HG03095 (cell line): ENCODE measurements around the gene CABLES1.

Experiments used
- ATAC-seq: cut with Tn5 transposase; IDR thresholded peaks from one replicate; pipeline ENCODE4 v1.9.1; 2021; ENCODE audit warnings: moderate library complexity; ENCODE audit not compliant: unreplicated experiment

Gene CABLES1

DNA sequence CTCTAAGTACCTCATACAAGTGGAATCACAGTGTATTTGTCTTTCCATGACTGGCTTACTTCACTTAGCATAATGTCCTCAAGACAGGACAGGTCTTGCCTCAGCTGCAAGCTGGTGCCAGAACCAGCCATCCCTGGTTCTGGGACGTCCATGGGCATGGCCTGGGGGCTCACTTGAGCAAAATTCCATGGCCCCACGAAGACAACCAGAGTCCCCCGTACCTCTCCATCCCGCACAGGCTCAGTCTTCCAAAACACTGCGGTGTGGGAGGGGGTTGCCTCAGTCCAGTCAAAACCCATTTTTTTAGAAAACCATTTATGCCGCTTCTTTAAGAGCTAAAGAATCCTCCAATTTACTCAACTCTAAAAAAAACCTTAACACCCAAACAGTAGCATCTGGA, 21.7 kb upstream of the CABLES1 start:
- ATAC-seq, result no peak

DNA sequence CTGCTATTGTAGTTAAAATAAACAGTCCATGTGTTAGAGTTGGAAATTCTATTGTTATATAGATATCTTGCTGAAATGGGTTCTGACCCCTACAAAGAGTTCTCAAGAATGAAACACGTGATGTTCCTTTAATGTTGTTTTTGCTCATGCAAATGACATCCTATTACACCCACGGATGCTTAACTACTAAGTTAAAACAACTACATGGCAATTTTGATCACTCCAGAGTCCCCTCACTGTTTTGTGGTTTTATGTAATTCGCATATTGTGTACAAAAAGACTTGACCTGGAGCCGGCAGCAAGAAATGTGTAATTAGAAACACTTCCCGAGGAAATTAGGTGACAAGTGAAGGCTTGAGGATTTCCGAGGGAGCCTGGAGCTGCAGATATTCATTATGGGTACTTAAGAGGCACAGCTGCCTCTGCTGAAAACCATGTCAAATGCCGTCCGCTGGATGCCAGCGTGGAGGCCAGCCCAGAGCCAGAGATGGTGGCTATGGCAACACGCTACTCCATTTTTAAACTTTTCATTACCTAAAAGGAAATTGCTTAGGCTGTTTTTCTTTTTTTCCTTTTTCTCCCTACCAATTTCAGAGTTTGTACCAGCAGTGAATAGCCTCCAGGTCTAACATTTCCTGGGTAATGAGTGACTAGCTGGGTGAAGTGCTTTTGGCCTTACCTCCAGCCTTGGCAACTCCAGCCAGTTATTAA, 21.0 kb upstream of the CABLES1 start:
- ATAC-seq, result no peak

DNA sequence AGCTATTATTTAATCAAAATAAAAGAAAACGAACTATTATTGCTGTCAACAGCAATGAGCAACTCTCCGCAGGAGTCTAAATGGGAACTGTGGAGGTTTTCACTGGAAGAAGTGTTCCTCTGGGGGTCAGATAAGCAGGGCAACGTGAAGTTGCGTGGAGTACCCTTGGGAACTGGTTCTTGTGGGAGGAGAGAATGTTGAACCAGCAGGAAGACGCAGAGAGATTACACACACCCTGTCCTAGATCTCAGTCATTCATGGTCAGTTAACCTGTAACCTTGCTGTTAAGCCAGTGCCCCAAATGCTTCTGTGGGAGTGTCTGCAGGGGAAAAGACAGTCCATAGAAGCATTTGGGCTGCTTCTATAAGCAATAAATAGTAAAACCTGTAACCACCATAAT, 20.4 kb upstream of the CABLES1 start:
- no peak for ATAC-seq

DNA sequence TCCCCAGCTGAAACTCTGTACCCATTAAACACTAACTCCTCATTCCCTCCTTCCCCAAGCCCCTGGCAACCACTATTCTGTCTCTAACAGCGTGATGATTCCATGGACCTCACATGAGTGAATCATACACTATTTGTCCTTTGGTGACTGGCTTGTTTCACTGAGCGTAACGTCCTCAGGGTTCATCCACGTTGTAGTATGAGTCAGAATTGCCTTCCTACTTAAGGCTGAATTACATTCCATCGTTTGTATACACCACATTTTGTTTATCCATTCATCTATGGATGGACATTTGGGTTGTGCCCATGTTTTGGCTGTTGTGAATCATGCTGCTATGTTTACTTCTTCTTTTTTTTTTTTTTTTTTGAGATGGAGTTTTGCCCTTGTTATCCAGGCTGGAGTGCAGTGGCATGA, 19.6 kb upstream of the CABLES1 start:
- no peak for ATAC-seq

DNA sequence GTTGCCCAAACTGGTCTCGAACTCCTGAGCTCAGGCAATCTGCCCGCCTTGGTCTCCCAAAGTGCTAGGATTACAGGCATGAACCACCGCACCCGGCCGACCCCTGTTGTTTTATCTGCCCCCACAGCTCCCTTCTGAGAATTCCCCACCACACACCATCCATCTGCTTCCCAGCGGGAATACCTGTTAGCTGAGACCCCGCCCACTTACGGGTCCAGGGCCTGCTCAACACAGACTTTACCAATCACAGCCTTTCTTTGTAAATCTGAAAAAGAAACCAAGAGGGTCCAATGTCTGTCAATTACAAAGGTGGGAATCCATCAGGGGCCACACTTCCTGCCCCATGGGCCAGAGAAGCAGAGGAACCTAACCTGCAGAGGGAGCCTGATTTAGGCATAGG, 14.2 kb upstream of the CABLES1 start:
- ATAC-seq, result no peak

DNA sequence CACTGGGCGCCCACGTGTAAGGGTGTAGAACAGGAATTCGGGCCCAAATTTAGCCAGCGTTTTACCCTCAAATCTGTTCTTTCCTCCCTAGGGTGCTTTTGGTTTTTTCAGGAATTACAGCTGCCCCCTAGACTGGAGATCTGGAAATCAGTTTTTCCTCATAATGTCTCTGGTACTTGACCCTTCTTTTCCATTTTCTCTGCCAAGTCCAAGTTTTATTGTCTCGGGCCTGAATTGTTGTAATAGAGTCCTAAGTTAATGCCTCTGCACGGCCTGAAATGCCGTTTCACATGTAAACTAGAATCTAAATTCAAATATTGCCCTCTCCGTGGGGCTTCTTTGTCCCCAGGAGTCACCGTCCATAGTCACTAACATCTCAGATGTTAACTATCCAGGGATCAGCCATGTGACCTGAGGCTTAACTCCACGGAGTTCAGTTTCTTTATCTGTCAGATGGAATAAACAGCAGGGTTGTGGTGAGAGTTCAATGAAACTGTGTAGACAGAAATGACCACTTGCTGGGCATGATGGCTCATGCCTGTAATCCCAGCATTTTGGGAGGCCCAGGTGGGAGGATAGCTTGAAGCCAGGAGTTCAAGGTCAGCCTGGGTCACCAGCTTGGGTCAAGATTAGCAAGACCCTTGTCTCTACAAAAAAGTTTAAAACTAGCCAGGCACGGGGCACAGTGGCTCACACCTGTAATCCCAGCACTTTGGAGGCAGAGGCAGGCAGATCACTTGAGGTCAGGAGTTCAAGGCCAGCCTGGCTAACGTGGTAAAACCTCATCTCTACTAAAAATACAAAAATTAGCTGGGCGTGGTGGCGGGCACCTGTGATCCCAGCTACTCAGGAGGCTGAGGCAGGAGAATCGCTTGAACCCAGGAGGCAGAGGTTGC, 12.7 kb upstream of the CABLES1 start:
- ATAC-seq, result no peak

DNA sequence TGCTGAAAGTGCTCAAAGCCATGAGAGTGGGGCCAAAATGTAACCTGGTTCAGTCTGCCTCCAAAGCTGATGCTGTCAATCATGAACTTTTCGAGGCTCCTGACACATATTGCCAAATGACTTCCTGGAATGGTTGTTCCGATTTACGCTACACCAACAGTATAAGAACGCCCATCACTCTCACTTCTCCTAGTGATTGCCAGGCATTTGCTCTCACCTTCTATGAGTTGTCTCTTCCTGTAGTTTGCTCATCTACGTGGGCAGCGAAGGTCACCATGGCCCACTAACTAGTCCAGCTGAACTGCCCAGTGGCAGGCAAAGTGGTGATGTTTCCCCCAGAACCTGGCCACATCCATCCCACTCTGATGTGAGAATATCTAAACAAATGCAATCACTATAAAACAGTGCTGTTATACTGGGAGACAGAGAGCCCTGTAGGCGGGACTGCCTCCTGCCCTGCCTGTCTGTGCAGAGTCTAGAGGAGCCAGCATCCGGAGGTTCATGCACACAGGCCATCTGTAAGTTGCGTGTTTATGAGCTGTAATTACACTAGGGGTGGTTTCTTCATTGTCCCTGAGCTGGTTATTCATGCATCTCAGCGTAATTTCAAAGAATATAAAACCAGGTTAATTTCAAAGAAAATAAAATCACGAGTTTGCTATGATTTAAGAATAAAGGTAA, 8.8 kb upstream of the CABLES1 start:
- ATAC-seq, result no peak

DNA sequence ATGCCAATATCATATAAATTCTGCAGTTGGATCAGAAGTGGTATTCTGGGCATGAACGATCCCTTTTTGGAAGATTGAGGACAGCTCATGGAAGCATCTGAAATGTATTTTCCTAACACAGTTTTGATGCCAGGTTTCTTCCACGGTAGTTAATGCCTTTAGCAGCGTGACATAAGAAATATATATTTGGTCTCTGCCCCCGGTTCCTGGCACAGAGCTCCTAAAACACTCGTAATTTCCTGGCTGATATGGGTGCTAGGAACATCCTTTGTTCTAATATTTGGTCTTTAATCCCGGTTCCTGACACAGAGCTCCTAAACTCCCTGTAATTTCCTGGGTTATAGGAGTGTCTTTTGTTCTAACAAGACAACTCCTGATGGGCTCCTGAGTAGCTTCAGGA, 8.2 kb upstream of the CABLES1 start:
- no peak for ATAC-seq

DNA sequence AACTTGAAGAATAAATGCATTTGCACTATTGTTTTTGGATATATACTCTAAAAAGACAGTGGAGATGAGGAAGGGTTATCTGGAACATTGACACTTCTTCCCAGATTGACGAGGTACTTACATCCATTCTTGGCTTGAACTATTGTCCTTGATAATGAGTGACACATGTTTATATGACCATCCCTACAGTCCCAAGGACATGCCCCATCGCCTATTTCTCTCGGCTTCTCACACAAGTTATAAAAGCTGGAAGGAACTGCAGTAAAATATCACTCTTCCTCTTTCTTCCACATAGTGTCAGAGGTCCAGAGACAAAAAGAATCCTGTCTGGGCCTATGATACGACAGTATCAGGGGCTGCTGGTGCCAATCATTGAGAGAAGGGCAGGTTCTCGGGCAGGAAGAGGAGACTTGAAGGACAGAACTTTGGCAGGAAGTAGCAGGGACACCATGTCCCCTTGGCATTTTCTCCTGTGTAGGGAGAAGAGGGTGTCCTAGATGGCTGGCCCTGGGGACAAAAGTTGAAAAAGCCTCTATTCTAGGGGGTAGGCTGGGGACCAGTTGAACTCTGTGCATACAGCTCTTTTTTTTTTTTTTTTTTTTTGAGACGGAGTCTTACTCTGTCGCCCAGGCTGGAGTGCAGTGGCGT, 5.8 kb upstream of the CABLES1 start:
- ATAC-seq, result no peak

DNA sequence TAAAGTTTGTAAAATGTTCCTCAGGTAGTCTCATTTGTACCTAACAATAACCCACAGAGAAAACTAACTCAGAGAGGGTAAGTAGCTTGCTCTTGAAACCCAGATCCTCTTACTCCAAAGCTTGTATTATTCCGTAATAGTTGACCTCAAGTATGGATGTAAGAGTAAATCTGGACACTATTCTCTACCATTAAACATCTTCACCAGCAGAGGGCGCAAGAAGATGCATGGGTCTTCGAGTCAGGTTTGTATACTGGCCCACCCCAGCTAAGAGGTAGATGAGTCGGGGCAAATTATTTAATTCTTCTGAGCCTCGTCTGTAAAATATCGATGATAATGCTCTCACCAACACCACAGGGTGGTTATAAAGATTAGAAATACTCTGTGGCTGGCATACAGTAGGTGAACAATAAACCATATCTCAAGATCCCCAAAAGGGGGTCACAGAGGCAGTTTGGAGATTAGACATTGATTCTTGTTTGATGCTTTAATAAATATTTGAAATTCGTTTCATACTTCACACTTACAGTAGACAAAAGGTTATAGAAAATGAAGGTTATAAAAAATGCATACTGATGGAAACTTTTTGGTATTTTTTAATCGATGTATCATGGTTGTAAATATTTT, 3.5 kb upstream of the CABLES1 start:
- ATAC-seq, result no peak

DNA sequence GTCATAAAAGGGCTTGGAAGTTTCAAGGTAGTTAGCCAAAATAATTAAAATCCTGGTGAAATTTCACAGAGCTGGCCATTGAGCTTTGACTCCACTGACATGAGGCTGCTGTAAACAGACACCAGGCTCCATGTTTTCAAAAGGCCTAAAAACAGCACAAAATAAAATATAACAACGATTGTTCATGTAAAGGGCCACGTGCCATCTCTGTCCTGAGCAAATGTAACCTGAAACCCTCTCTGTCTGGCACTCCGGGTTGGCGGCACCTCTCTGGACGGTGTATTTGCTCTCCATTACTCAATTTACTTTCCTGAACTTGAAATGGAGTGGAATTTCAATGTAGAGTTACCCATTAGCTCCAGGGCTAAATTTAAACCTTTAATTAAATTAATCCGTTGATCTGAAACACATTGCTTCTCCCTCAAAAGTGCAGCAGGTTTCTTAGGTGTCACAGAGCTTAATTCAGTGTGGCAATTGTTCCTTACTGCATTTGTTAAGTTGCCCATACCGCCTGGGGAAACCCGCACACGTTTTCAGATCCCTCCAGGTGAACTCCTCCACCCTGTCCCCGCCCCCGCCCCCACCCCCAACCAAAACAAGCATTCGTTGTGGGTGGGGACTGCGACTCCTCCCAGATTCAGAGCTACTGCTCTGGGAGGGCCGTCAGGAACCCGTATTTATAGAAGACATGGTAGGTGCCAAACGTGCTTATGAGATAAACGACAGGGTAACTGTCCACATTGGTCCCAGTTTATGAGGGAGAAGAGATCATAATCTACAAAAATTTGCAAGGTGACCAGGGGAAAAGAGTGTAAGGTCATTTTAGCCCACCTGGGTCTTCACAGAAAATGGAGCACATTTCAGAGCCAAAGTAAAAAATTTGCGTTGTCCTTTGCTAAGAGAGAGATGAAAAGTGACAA, 1.2 kb upstream of the CABLES1 start:
- ATAC-seq, result peak; percentile 38

DNA sequence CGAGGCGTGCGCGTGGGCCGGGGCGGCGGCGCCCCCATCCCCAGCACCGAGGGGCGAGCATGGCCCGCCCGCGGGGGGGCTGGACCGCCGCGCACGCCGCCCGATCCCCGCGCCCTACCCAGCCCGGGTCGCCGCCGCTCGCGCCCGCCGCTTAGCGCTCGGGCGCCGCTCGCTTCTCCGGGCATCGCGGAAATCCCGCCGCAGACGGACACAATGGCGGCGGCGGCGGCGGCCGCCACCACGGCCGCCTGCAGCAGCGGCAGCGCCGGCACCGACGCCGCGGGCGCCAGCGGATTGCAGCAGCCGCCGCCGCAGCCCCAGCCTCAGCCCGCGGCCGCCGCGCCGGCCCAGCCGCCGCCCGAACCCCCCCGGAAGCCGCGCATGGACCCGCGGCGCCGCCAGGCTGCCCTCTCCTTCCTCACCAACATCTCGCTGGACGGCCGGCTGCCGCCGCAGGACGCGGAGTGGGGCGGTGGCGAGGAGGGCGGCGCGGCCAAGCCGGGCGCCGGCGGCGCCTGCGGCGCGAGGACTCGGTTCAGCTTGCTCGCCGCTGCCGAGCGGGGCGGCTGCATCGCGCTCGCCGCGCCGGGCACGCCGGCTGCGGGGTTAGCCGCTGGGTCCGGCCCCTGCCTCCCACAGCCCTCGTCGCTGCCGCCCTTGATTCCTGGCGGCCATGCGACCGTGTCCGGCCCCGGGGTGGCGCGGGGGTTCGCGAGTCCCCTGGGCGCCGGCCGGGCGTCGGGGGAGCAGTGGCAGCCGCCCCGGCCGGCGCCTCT, 453 bp downstream of the CABLES1 start:
- ATAC-seq, result no peak

DNA sequence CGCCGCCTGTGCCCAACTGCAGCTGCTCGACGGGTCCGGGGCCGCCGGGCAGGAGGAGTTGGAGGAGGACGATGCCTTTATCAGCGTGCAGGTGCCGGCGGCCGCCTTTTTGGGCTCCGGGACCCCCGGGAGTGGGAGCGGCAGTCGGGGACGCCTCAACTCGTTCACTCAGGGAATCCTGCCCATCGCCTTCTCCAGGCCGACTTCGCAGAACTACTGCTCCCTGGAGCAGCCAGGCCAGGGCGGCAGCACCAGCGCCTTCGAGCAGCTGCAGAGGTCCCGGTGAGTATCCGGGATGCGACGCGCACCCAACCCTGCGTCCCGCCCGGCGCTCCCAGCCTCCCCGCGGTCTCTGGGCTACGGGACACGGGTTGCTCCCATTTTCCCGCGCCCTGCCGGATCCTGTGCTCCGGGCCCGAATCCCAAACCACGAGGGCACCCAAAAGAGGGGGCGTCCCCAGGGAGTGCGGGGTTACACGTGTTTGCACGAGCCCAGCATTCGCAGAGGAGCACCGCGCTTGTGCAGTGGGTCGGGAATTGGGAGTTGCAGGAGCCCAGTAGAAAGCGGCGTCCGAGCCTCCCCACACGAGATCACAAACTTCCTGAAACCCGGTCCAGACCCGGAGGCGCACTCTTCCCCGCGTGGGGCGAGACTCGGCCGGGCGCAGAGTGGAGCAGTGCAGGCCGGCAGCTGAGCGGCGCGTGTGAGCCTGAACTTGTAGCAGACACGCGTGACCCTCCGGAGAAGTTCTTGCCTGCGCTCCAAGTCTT, 1.2 kb downstream of the CABLES1 start:
- no peak for ATAC-seq

DNA sequence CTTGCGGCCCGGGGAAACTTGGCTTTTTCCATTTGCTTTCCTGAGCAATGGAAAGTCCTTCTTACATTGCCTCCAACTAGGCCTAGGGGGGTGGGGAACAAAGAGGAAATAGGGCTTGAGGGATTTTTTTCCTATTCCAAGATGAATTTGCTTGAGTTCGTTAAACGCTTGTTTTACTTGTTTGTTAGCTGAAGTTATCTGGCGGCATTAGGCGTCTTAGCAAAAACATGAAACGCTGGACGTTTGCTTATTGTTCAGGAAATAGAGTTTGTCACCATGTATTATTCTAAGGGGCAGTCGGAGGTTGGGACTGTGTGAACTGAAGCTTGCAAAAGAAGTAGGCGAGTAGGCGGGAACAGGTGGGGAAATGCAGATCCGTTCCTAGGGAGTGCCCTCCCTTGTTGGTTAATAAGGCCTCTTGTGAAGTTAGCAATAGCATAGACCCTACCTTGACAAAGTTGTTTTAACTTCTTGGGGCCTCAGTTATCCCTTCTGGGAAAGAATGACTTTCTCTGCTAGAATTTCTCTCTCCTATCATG, 1.9 kb downstream of the CABLES1 start:
- ATAC-seq, result no peak

DNA sequence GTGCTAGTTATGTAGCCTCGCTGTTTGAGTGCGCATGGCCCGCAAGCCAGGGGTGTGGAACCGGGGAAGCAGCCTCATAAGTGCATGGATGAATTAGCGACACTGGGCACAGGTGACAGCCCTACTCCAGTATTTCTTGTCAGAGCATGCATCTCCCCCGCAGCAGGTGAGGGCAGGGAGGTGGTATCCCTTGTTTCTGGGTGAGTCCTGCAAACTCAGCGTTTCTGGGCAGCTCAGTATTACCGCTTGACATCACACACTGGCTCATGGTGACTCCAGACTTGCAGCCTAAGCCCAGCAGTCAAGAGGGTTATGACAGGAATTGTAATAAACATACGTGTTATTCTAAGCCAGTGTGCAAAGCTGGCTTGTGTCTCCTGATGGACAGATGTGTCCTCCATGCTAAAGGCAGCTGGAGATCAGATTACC, 2.5 kb downstream of the CABLES1 start:
- ATAC-seq, result no peak

DNA sequence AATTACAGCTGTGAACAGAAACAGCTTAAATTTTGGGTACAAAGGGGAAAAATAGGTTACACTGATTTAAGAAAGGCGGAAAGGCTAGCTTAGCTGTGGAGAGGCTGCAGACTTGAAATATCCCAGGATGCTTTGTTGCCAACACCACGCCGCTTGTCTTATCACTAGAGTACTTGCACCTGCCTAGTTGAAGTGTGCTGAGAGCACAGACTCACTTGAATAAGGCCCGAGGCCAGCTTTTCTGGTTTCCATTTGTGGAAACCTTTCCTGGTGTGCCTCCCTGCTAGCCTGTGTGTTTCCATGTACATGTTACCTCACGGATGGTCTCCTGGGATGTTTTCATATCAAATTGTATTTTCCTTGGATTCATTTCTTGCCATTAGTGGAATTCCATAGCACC, 3.2 kb downstream of the CABLES1 start:
- no peak for ATAC-seq

DNA sequence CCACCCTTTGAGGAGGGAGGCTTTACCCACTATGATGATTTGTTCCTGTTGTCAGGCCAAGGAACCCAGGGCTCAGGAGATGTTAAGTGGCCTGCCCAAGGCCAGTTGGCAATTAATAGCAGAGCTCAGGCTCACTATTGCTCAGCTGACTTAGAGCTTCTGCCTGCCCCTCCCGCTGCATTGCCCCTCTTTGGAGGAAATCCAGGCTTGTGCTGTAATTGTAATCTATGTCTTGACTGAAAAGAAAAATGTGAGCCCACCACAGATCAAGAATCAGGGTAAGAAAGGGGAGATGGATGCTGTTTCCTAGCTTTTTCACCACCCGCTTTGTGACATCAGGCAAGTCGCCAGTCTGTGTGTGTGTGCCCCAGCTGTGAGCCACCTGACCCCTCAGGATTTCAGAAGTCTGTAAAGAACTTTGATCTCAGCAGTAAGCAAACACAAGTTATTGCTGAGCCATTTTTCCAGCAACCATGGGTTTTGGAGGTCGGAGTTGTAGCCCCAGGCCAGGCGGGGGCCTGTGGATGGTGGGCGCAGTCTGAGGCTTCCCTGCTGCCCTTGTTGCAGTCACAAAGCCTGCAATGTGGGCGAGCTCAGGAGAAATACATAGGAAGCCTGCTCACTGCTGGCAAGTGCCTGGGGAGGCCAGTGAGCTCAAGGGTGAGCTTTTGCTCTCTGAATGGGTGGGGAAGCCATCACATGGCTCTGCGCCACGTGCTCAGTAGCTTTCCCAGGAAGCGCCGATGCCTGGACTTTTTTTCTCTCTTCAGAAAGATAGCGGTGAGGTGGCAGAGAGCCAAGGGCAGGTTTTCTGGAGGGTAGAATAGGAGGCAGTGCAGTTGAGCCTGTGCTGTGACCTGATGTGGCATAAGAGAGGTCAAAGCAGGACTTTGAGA, 6.1 kb downstream of the CABLES1 start:
- ATAC-seq, result no peak
